ENCODE data around the gene GSAP. TPM values are rescaled to one million over a fixed set of nuclear protein-coding genes. Genes with fewer than 3 reads are reported as not detected.

Gene GSAP
- total and polyA plus RNA-seq, 9 of the 15 experiments (the other 6 are each of a cell fraction or from before 2014, with no cell fraction given): 0.13 TPM; not detected in 8

- Histone ChIP-seq H3K36me3 (ENCODE audit: control insufficient read depth, insufficient read depth, low read length) (no peaks in the 10 kb centered on the region), H3K79me2 (ENCODE audit: control insufficient read depth, insufficient read depth, low read length) (no peaks in the 10 kb centered on the region), H3K9ac (ENCODE audit: insufficient read depth in 1 of 2, low read depth in 2 of 2, low read length in 2 of 2) (no peak overlapping the region), H3K27me3 (ENCODE audit: control insufficient read depth in 2 of 2, insufficient read depth in 2 of 2, low read length in 2 of 2) (peaks cover 7 to 24% of the 10 kb centered on the region in 2 experiments; a peak in 3 of 5 replicates), H3K9me3 (replicated peaks; ENCODE audit: control insufficient read depth, insufficient read depth, low read depth, low read length) (no peaks in the 10 kb centered on the region), H2AFZ (ENCODE audit: low read depth, low read length) (no peak overlapping the region), H4K20me1 (replicated peaks; ENCODE audit: control insufficient read depth, insufficient read depth, low read length) (no peaks in the 10 kb centered on the region), H3K4me2 (ENCODE audit: insufficient read depth, low read length) (no peak overlapping the region), H3K4me1 (replicated peaks in 1 of 2; ENCODE audit: control insufficient read depth in 2 of 2, insufficient read depth in 2 of 2, low read length in 2 of 2) (no peaks in the 10 kb centered on the region), H3K9me1 (ENCODE audit: control insufficient read depth, insufficient read depth, low read length) (no peaks in the 10 kb centered on the region), H3K4me3 (no peak overlapping the region), H3K27ac (ENCODE audit: extremely low read depth, low read depth, low read length) (no peak overlapping the region)
- CTCF ChIA-PET (ENCODE audit: low intra/inter-chr PET ratio): no interaction called here
- TF ChIP-seq ZNF655 (CRISPR knock-in tag; IDR thresholded peaks at IDR 0.05) (no peak), TBL1XR1 (IDR thresholded peaks at IDR 0.05; ENCODE audit: low read length in 2 of 2) (no peak)
- in situ Hi-C loops (cut with MboI): no loop called here
- no TSS peak for BruUV-seq (replicated peaks)
- no peak for ATAC-seq
- intact Hi-C loops (cut with micrococcal nuclease): no loop called here
- POLR2A ChIA-PET: interaction anchor here (0.7 kb wide), 1 partner anchor 15 kb away, joined by 3 read pairs; no protein-coding TSS in a partner anchor
- no peak for FAIRE-seq
- 3% methylated on average over 2 of the region's 2 CpGs for WGBS (ENCODE audit: insufficient coverage, low coverage, missing lambda C conversion rate)
- DNase-seq (ENCODE audit: extremely low read depth in 1 of 4, low spot score in 3 of 4): no peak
Observed at GRCh38 chr7:77459311-77459726, 43.2 kb upstream of the GSAP start.

- DNase-seq (ENCODE audit: extremely low read depth in 1 of 4, low spot score in 3 of 4): no peak
- no TSS peak for BruUV-seq (replicated peaks)
- Histone ChIP-seq H3K79me2 (ENCODE audit: control insufficient read depth, insufficient read depth, low read length) (no peaks in the 10 kb centered on the region), H3K9ac (ENCODE audit: insufficient read depth in 1 of 2, low read depth in 2 of 2, low read length in 2 of 2) (no peak overlapping the region), H4K20me1 (replicated peaks; ENCODE audit: control insufficient read depth, insufficient read depth, low read length) (no peaks in the 10 kb centered on the region), H3K9me1 (ENCODE audit: control insufficient read depth, insufficient read depth, low read length) (no peaks in the 10 kb centered on the region), H3K4me2 (ENCODE audit: insufficient read depth, low read length) (no peak overlapping the region), H3K9me3 (replicated peaks; ENCODE audit: control insufficient read depth, insufficient read depth, low read depth, low read length) (no peaks in the 10 kb centered on the region), H2AFZ (ENCODE audit: low read depth, low read length) (no peak overlapping the region), H3K4me1 (replicated peaks in 1 of 2; ENCODE audit: control insufficient read depth in 2 of 2, insufficient read depth in 2 of 2, low read length in 2 of 2) (no peaks in the 10 kb centered on the region), H3K4me3 (no peak overlapping the region), H3K27ac (ENCODE audit: extremely low read depth, low read depth, low read length) (no peak overlapping the region), H3K36me3 (ENCODE audit: control insufficient read depth, insufficient read depth, low read length) (no peaks in the 10 kb centered on the region), H3K27me3 (ENCODE audit: control insufficient read depth in 2 of 2, insufficient read depth in 2 of 2, low read length in 2 of 2) (peaks cover 9 to 25% of the 10 kb centered on the region in 2 experiments; a peak in 3 of 5 replicates)
- ATAC-seq: no peak
- intact Hi-C loops (cut with micrococcal nuclease) (no loop called here), in situ Hi-C loops (cut with MboI) (no loop called here)
- POLR2A ChIA-PET: no interaction called here
- WGBS (ENCODE audit: insufficient coverage, low coverage, missing lambda C conversion rate): 3% methylated on average over 3 of the region's 3 CpGs
- CTCF ChIA-PET (ENCODE audit: low intra/inter-chr PET ratio): no interaction called here
- FAIRE-seq: no peak
- TF ChIP-seq FOXJ2 (tag; IDR thresholded peaks at IDR 0.05) (no peak), PURB (CRISPR knock-in tag; IDR thresholded peaks at IDR 0.05; ENCODE audit: low read depth) (no peak), ZNF316 (IDR thresholded peaks at IDR 0.05) (no peak), ID3 (CRISPR knock-in tag; IDR thresholded peaks at IDR 0.05) (no peak), ID3 (tag; IDR thresholded peaks at IDR 0.05) (no peak), ZFP91 (CRISPR knock-in tag; IDR thresholded peaks at IDR 0.05) (no peak), IRF9 (tag; IDR thresholded peaks at IDR 0.05) (peak; percentile 37; the same call in 1 of the 2 replicates), TCF7L2 (IDR thresholded peaks at IDR 0.05; ENCODE audit: low read depth, low read length) (no peak), CEBPB (tag; IDR thresholded peaks at IDR 0.05) (peak; percentile 96)
Observed at GRCh38 chr7:77458786-77459185, 42.6 kb upstream of the GSAP start.
